IMR-90 (cell line): ENCODE data around the gene COL13A1. TPM values are rescaled to one million over a fixed set of nuclear protein-coding genes. Genes with fewer than 3 reads are reported as not detected.

Experiments
- ATAC-seq: fragments of 200-7000 bp; cut with Tn5 transposase; 2 replicates; pipeline ENCODE4 v1.9.1; 2020; ENCODE audit warnings: low read depth, mild to moderate bottlenecking, moderate library complexity
- BruUV-seq: library from RNA; stranded (reverse); fragments of 400-500 nt; replicated peaks from 2 replicates; lab custom pipeline; 2021; lab: Mats Ljungman, UMichigan
- CTCF ChIA-PET: fragments of 300-600 bp; formaldehyde crosslinking; extraction: SDS; loops from one replicate; lab custom pipeline; 2021; ENCODE audit warnings: antibody characterized with exemption; lab: Yijun Ruan, JAX
- POLR2A ChIA-PET: fragments of 300-600 bp; sonication (Branson Sonifier 250); formaldehyde crosslinking; loops from one replicate; lab custom pipeline; 2022; ENCODE audit warnings: antibody characterized with exemption; ENCODE audit not compliant: unreplicated experiment; lab: Charles Lee
- DNase-seq: peaks from one replicate; pipeline ENCODE4 v3.0.0; 2013
- H2AFZ ChIP-seq: replicated peaks from 2 replicates; pipeline ENCODE3; 2013; ENCODE audit warnings: low read length, mild to moderate bottlenecking; ENCODE audit not compliant: poor library complexity
- H2AK5ac ChIP-seq: 2 replicates; pipeline ENCODE4 v1.6.1; 2013; ENCODE audit warnings: low read depth, low read length, inconsistent platforms
- H2AK9ac ChIP-seq: replicated peaks from 2 replicates; pipeline ENCODE3; 2013; ENCODE audit warnings: mild to moderate bottlenecking, low read depth, low read length, moderate library complexity; ENCODE audit not compliant: poor library complexity
- H2BK120ac ChIP-seq: 2 replicates; pipeline ENCODE4 v1.6.1; 2013; ENCODE audit warnings: low read depth, low read length, inconsistent platforms
- H2BK15ac ChIP-seq: 3 replicates; pipeline ENCODE4 v1.6.1; 2013; ENCODE audit warnings: low read depth, low read length, inconsistent platforms
- H2BK20ac ChIP-seq: 2 replicates; pipeline ENCODE4 v1.6.1; 2013; ENCODE audit warnings: low read depth, mild to moderate bottlenecking, inconsistent platforms, low read length, moderate library complexity
- H2BK5ac ChIP-seq: 2 replicates; pipeline ENCODE4 v1.6.1; 2013; ENCODE audit warnings: mild to moderate bottlenecking, low read depth, low read length, inconsistent platforms; ENCODE audit not compliant: poor library complexity, severe bottlenecking
- H3K14ac ChIP-seq: replicated peaks from 2 replicates; pipeline ENCODE4 v1.6.1; 2013; ENCODE audit warnings: low read depth, low read length, inconsistent platforms
- H3K18ac ChIP-seq: 2 replicates; pipeline ENCODE4 v1.6.1; 2013; ENCODE audit warnings: low read depth, low read length, control low read depth
- H3K23ac ChIP-seq: 2 replicates; pipeline ENCODE4 v1.6.1; 2013; ENCODE audit warnings: low read depth, low read length, inconsistent platforms
- H3K27ac ChIP-seq: 2 replicates; pipeline ENCODE4 v1.5.1; 2013; ENCODE audit warnings: mild to moderate bottlenecking, control low read depth, low read length; ENCODE audit not compliant: insufficient read depth
- H3K27me3 ChIP-seq: 2 replicates; pipeline ENCODE4 v1.6.1; 2013; ENCODE audit warnings: low read length; ENCODE audit not compliant: control insufficient read depth, insufficient read depth
- H3K36me3 ChIP-seq: 2 replicates; pipeline ENCODE4 v1.6.1; 2013; ENCODE audit warnings: low read length, mixed read lengths; ENCODE audit not compliant: control insufficient read depth, insufficient read depth
- H3K4ac ChIP-seq: 2 replicates; pipeline ENCODE4 v1.6.1; 2013; ENCODE audit warnings: low read depth, low read length, inconsistent platforms
- H3K4me1 ChIP-seq: 2 replicates; pipeline ENCODE4 v1.6.1; 2013; ENCODE audit warnings: low read length, mixed read lengths; ENCODE audit not compliant: control insufficient read depth, insufficient read depth
- H3K4me2 ChIP-seq: 2 replicates; pipeline ENCODE4 v1.6.1; 2013; ENCODE audit warnings: low read depth, mild to moderate bottlenecking, control low read depth, low read length, moderate library complexity
- H3K4me3 ChIP-seq: 2 replicates; pipeline ENCODE4 v1.5.1; 2013; ENCODE audit warnings: low read depth, mild to moderate bottlenecking, control low read depth, low read length, moderate library complexity; ENCODE audit not compliant: insufficient read depth
- H3K56ac ChIP-seq: 2 replicates; pipeline ENCODE4 v1.6.1; 2013; ENCODE audit warnings: low read length, inconsistent platforms; ENCODE audit not compliant: insufficient read depth; ENCODE audit errors: extremely low read depth
- H3K79me1 ChIP-seq, 2 experiments: 2 replicates each; pipeline ENCODE4 v1.6.1; 2013; ENCODE audit warnings: low read length in 2 of 2, inconsistent platforms in 1 of 2, low read depth in 1 of 2
- H3K9ac ChIP-seq: 2 replicates; pipeline ENCODE4 v1.6.1; 2013; ENCODE audit warnings: low read depth, low read length, control low read depth
- H3K9me1 ChIP-seq: 2 replicates; pipeline ENCODE4 v1.6.1; 2013; ENCODE audit warnings: low read length, inconsistent platforms; ENCODE audit not compliant: insufficient read depth
- H3K9me3 ChIP-seq: 2 replicates; pipeline ENCODE4 v1.6.1; 2013; ENCODE audit warnings: low read length; ENCODE audit not compliant: control insufficient read depth, insufficient read depth
- H4K20me1 ChIP-seq: 2 replicates; pipeline ENCODE4 v1.6.1; 2013; ENCODE audit warnings: low read length, inconsistent platforms; ENCODE audit not compliant: insufficient read depth
- H4K5ac ChIP-seq: 2 replicates; pipeline ENCODE4 v1.6.1; 2013; ENCODE audit warnings: mild to moderate bottlenecking, low read depth, low read length, control low read depth
- H4K8ac ChIP-seq, 2 experiments: 2 replicates each; pipeline ENCODE4 v1.6.1; 2013; ENCODE audit warnings: low read depth in 2 of 2, low read length in 2 of 2, control low read depth in 1 of 2, inconsistent platforms in 1 of 2
- H4K91ac ChIP-seq: 2 replicates; pipeline ENCODE4 v1.6.1; 2013; ENCODE audit warnings: low read depth, low read length, inconsistent platforms; ENCODE audit not compliant: insufficient read depth
- BHLHE40 ChIP-seq: fragments of 150-350 bp; IDR thresholded peaks from 2 replicates; pipeline ENCODE4 v1.6.1; 2016; ENCODE audit warnings: mild to moderate bottlenecking, low read depth, low read length
- MAFK ChIP-seq: IDR thresholded peaks from 2 replicates; pipeline ENCODE4 v1.6.1; 2012; ENCODE audit warnings: low read depth, low read length, improper control_type of control experiment
- NFE2L2 ChIP-seq: fragments of 150-350 bp; IDR thresholded peaks from 2 replicates; pipeline ENCODE4 v1.6.1; 2016; ENCODE audit warnings: low read depth, mild to moderate bottlenecking, low read length
- RAD21 ChIP-seq: IDR thresholded peaks from 2 replicates; pipeline ENCODE4 v1.6.1; 2012; ENCODE audit warnings: low read length, improper control_type of control experiment
- WGBS, 2 experiments: methylation state at CpG; one replicate each; pipeline versions ENCODE4 v1.1.5 to v1.1.7; 2013; ENCODE audit warnings: missing lambda C conversion rate in 2 of 2; ENCODE audit not compliant: insufficient read length in 1 of 2; ENCODE audit errors: extremely low coverage in 2 of 2; 5-methylcytosine and 5-hydroxymethylcytosine counted together
- dilution Hi-C: fragments of 300-500 bp; cut with HindIII; formaldehyde crosslinking; loops from one replicate; pipeline ENCODE4 v1.14.3; 2018; ENCODE audit warnings: low sequenced_read_pairs; ENCODE audit not compliant: unreplicated experiment
- in situ Hi-C: fragments of 300-500 bp; cut with MboI; formaldehyde crosslinking; loops from 3 replicates; pipeline ENCODE4 v1.14.3; 2019; ENCODE audit warnings: low sequenced_read_pairs, inconsistent platforms, mixed read lengths
- intact Hi-C: fragments of 100-400 bp; cut with micrococcal nuclease; formaldehyde crosslinking; loops from 2 replicates; pipeline ENCODE4 v1.10.0; 2022
- polyA plus RNA-seq, 3 experiments: library from polyadenylated mRNA; depleted of rRNA; stranded (reverse); fragments of >200 nt; gene quantifications; 2 replicates each; pipeline ENCODE4 v1.2.3, GENCODE V29; 2012; ENCODE audit warnings: low replicate concordance in 1 of 3
- total RNA-seq: library from RNA; depleted of rRNA; stranded (reverse); fragments of >200 nt; gene quantifications from 2 replicates; pipeline ENCODE4 v1.2.3, GENCODE V29; 2012
- TF ChIP-seq, protein P1 (sequence below): fragments of 150-350 bp; IDR thresholded peaks from 2 replicates; pipeline ENCODE4 v1.6.1; 2016; ENCODE audit warnings: low read depth, mild to moderate bottlenecking, low read length, moderate library complexity, borderline replicate concordance
- TF ChIP-seq, protein P2 (sequence below): fragments of 150-350 bp; IDR thresholded peaks from 2 replicates; pipeline ENCODE4 v1.6.1; 2017; ENCODE audit warnings: mild to moderate bottlenecking, antibody characterized with exemption, low read length, low read depth

COL13A1 gene
- total and polyA plus RNA-seq, 2 of the 4 experiments (the other 2 are of a cell fraction) = 12.2 to 31.3 TPM

DNA sequence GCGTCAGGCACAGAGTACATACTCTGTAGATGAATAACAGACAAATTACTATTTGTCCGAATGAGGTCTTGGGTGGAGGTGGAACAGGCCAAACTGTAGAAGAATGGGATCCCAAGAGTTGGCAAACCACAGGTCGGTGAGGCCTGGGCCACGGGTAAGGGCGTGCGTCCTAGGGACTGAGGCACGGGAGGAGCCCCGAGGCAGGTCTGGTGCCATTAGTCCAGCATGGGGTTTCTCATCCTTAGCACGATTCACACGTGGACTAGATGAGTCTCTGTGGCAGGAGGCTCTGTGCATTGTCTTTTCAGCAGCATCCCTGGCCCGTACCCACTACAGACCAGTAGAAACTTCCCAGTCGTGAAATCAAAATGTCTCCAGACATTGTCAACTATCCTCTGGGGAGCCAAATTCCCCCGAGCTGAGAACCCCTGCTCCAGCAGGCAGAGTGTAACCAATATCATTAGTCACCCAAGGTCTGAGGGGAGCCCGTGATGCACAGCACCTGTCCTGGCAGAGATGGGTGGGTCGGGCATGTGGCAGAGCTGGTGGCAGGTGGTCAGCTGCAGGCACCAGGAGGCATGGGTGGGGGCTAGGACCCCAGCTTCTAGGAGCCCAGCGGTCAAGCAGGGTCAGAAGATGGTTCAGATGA lies 61.3 kb downstream of the COL13A1 start:
- no TSS peak for BruUV-seq
- H2BK120ac ChIP-seq = peak overlapping the region; percentile 78; the same call in 1 of the 2 replicates
- CTCF ChIA-PET = interaction anchor here (1.3 kb wide), 1 partner anchor 47 kb away, joined by 3 read pairs; no protein-coding TSS in a partner anchor
- 0 out of 2 replicates have a peak, but pooled peaks cover 5% of the 10 kb centered on the region for H4K20me1 ChIP-seq
- H3K18ac ChIP-seq = no peak overlapping the region
- POLR2A ChIA-PET = no interaction called here
- peaks cover 29% of the 10 kb centered on the region for H3K9me1 ChIP-seq
- in situ Hi-C loops (no loop called here), intact Hi-C loops (no loop called here), dilution Hi-C loops (no loop called here)
- H4K91ac ChIP-seq = peak overlapping the region; percentile 82
- peak overlapping the region; percentile 56 for H2BK5ac ChIP-seq
- ATAC-seq (no peak), DNase-seq (no peak)
- H3K9ac ChIP-seq = no peak overlapping the region
- no peak overlapping the region for H2AFZ ChIP-seq
- H3K9me3 ChIP-seq = no peaks in the 10 kb centered on the region
- H3K36me3 ChIP-seq = no peaks in the 10 kb centered on the region
- TF ChIP-seq, protein P1, sequence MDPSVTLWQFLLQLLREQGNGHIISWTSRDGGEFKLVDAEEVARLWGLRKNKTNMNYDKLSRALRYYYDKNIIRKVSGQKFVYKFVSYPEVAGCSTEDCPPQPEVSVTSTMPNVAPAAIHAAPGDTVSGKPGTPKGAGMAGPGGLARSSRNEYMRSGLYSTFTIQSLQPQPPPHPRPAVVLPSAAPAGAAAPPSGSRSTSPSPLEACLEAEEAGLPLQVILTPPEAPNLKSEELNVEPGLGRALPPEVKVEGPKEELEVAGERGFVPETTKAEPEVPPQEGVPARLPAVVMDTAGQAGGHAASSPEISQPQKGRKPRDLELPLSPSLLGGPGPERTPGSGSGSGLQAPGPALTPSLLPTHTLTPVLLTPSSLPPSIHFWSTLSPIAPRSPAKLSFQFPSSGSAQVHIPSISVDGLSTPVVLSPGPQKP = no peak
- TF ChIP-seq, protein P2, sequence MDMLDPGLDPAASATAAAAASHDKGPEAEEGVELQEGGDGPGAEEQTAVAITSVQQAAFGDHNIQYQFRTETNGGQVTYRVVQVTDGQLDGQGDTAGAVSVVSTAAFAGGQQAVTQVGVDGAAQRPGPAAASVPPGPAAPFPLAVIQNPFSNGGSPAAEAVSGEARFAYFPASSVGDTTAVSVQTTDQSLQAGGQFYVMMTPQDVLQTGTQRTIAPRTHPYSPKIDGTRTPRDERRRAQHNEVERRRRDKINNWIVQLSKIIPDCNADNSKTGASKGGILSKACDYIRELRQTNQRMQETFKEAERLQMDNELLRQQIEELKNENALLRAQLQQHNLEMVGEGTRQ = no peak
- TF ChIP-seq BHLHE40 (no peak), MAFK (no peak), RAD21 (no peak), NFE2L2 (no peak)
- H3K23ac ChIP-seq = no peak overlapping the region
- H2AK5ac ChIP-seq = peak overlapping the region; percentile 83
- peak overlapping the region; percentile 74 for H2AK9ac ChIP-seq
- H4K8ac ChIP-seq = peak overlapping the region; percentile 58 to 59
- H3K79me1 ChIP-seq = peaks cover 22 to 68% of the 10 kb centered on the region in 2 experiments; a peak in 3 of 4 replicates
- H3K4ac ChIP-seq = peak overlapping the region; percentile 92
- H2BK20ac ChIP-seq = peak overlapping the region; percentile 75
- no peak overlapping the region for H4K5ac ChIP-seq
- 92% methylated on average over 11 of the region's 16 CpGs; no CpG with 5 or more reads in 1 of the 2 experiments for WGBS, 2 experiments
- peak overlapping the region; percentile 61; the same call in 2 of the 3 replicates for H2BK15ac ChIP-seq
- H3K4me2 ChIP-seq = no peak overlapping the region
- H3K4me1 ChIP-seq = peaks cover 32% of the 10 kb centered on the region
- peak overlapping the region; percentile 22; the same call in 1 of the 2 replicates for H3K27ac ChIP-seq
- H3K4me3 ChIP-seq = no peak overlapping the region
- H3K14ac ChIP-seq = peak overlapping the region; percentile 12
- H3K27me3 ChIP-seq = no peaks in the 10 kb centered on the region
- no peak overlapping the region for H3K56ac ChIP-seq
